Activated T-cell treated with anti-CD3 and anti-CD28 coated beads for 24 hours (primary cell): ENCODE results near the gene OPCML.

Experiments
- DNase-seq: peaks from one replicate; pipeline ENCODE4 v3.0.0-alpha.2; 2020; ENCODE audit warnings: low read depth

Gene OPCML

DNA sequence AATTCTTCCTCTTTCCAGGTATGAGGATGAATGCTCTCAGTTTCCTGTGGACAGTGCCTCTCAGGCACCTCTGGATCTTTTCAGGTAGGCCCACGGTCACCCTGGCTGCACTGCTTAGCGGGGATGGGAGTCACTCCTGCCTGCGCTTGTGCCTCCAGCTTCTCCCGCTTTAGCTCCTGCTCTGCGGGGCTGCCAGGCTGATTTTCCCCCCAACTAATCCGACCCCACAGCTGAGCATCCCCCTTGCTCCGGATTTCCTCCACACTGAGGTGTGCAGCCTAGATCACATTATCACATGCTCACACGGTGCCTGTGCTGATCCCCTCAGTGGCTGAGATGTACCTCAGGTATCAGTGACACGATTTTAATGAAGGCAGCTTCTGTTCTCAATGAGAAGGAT lies 879.1 kb downstream of the OPCML start:
- no peak for DNase-seq

DNA sequence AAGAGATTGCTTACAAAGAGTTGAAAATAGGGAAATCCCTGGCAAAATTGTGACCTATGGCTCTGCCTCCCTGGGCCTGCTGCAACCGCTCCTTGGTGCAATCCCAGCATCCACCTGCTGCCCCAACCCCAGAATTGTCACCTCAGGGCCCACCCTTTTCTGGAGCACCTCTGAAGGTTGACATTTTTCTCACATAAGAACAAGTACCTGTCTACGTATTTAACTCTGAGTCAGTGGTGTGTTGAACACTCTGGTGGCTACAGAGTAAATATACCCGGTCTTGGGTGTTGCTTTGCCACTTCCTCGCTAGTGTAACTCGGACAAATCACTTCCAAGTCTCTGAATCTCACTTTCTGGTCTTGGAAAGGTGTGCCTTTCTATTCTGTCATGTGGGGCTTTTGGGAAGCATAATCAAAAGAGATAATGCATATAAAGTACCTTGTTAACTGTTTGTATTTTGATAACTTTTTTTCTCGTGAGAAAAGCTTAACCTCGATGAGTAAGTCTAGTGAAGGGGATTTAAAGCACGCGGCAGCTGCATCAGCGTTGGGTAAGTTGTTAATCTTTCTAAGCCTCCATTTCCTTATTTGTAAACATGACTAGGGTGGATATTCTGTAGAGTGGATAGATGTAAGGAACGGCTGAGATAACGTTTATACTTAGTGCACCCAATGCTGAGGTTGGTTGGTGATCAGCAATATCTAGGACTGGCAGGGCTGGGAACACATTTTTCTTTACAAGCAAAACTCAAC lies 881.2 kb downstream of the OPCML start:
- no peak for DNase-seq

DNA sequence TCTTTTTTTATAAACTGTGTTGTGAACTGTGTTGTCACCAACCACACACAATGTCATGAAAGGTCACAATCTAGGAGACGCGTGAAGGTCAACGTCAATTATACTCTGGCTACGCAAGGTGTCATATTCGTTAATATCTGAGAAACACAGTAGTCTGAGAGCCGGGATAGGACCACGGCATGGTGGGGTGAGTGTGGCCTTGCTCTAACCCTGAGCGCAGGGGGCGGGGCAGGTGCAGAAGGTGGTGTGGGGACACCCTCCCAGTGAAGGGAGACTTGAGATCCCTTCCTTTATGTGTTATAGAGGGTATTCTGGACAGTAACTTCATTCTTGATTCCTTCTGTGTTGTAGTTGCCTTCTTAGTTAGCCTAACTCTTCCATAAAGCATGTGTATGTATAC lies 883.0 kb downstream of the OPCML start:
- no peak for DNase-seq

DNA sequence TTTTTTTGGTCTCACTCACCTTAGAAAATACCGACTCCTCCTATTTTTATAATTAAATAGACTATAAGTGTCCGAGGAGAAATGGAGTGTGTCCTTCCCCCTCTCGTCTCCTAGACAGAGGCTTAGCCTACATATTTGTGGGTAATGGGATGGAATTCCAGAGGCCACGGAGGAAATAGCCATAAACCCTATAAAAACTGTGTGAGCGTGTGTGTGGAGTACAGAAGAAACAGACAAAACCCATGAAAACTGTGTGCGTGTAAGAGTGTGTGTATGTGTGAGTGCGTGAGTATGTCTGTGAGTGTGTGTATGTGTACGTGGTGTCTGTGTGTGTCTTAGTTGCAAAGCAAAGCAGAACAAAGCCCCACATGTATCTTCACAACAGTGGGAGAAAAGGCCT lies 883.5 kb downstream of the OPCML start:
- DNase-seq, result no peak

GRCh38 chr11:132646890-132647289 lies 885.4 kb downstream of the OPCML start:
- no peak for DNase-seq

GRCh38 chr11:132644520-132645239 lies 887.6 kb downstream of the OPCML start:
- no peak for DNase-seq

DNA sequence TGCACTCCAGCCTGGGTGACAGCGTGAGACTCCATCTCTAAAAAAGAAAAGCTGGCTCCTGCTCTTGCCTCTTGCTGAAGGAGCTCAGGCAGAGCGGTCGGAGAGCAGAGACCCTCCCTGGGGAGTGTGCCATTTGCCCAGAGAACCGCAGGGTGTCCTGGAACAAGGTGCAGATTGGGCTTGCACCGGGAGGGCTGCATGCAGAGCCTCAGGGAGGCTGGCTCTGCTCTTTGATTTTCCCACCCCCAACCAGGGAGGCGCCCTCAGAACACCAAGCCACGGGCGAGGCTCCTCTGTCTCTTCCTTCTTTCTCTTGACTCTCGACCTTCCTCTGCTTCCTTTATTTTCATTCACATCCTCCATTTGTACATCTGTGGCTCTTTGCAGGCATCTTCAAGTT lies 889.1 kb downstream of the OPCML start:
- no peak for DNase-seq

DNA sequence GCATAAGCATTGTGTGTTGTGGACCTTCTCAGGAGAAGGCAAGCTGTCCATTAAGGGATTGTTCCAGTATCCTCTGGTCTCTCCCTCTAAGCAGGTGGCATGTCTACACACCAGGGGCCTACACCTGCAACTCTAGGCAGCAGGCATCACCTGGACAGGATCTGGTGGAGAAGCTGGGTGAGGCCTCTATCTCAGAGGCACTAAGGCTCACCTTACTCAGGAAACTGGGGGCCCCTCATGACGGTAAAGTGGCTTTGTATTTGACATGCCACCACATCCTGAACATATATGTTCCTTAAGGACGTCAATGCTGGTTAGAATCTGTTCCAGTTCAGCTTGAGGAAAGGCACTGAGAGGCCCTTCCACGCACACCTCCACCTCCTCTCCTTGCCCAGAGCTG lies 891.3 kb downstream of the OPCML start:
- no peak for DNase-seq

- no peak for DNase-seq
Observed at GRCh38 chr11:132639986-132640385, 892.3 kb downstream of the OPCML start.

DNA sequence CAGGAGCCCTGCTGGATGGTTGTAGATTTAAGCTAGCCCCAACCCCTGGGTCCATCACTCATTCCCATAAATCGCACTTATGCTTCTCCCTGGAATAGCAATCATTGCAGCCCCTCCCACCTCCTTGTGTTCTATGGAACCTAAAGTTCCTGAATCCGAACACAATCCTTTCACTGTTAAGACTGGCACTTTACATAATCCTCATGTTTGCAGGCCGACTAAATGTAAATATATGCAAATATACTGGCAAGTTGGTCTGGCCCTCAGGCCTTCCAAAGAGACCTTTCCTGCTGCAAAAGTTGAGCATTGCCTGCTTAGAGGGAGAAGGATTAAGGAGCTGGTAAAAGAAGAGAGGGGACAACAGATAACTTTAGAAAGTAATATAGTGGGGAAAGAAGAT lies 892.9 kb downstream of the OPCML start:
- no peak for DNase-seq

- no peak for DNase-seq
Observed at GRCh38 chr11:132638423-132638822, 893.9 kb downstream of the OPCML start.

DNA sequence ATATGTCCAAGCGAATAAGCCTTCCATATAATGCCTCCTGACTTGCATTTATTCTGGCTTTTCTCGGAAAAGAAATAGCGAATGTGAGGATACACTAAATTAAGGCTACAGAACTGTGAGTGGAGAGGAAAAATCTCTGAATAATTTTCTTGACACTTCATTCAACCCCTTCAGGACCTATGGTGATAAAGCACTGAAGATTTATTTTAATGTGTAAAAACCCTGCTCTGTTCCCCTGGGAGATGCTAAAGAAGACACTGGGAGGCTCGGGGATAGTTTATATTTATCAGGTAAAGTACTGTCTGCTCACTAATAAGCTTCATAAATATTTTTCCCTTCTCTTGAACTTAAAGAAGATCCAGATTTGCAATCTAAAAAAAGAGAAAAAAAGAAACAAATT lies 895.8 kb downstream of the OPCML start:
- DNase-seq, result no peak

DNA sequence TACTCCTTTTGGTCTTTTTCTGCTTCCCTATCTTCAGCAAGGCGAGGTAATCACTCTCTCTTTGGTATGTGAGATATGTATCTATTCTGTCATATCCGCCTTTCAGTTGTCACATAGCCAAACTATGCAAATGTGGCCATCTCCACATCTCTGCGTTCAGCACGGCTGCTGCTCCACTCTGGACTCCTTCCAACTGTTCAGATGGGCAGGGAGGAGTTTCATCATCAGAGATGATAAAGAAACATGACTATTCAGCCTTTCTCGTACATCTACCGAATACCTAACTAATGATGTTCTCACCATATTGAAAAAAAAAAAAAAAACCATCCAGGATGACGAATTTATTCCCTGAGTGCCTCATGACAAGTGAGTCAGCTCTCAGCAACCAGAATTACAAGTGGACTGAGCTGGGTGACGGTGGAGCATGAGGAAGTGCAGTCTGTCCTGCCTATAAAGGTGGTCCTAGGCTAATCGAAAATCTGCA lies 899.6 kb downstream of the OPCML start:
- DNase-seq, result no peak

GRCh38 chr11:132631989-132632388 lies 900.3 kb downstream of the OPCML start:
- no peak for DNase-seq

- no peak for DNase-seq
Observed at GRCh38 chr11:132627981-132628380, 904.3 kb downstream of the OPCML start.

DNA sequence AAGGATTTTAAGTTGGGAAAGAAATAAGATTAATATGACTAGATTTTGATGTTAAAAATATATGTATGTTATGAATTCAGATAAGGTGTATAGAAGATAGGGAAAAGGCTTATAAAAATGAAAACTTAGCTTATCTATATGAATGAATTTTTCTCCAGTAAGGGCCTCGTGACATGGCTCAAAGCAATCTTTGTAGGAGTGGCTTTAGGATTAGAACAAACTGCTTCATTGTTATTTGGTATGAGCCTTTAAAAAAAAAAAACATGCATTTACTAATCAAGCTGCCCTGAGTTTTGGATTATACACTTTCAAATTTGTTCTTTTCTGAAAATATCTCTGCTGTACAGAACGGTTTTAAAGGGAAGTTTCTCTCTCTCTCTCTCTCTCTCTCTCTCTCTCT lies 905.9 kb downstream of the OPCML start:
- no peak for DNase-seq

DNA sequence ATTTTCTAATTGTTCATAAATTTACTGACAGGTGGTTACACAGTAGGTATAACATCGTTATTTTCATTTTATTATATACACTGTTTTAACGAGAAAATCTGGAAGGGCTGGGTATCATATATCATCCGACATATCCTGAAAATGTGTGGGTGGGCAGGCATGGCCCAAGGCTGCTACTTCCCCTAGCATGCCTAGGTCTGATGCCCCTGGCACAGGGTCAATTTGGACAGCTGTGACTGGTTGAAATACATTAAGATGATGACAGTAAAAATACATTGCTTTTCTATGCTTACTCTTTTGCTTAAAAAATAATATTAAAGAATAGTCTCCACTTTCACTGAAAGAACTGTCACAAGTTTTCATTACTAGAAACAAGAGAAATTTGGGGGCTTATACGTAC lies 908.8 kb downstream of the OPCML start:
- no peak for DNase-seq

GRCh38 chr11:132621976-132622580 lies 910.2 kb downstream of the OPCML start:
- DNase-seq, result no peak

GRCh38 chr11:132620423-132620822 lies 911.9 kb downstream of the OPCML start:
- no peak for DNase-seq

DNA sequence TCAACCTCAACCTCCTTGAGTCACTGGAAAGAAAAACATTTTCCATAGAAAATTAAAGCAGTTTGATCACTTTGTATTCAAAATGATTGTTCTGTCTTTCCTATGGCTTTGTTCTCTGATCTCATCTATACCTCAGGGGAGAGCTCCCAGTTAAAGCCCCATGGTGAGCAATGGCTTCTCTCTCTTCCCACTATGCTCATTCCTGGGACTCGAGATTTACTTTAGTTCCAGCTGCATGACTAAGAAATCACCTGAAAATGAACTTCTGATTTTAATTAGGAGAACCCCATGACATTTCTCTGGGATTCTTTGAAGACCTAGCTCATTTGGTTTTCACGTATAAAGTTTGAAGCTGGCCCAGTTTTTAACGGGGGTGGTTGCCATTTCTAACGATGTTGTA lies 921.5 kb downstream of the OPCML start:
- DNase-seq, result no peak

DNA sequence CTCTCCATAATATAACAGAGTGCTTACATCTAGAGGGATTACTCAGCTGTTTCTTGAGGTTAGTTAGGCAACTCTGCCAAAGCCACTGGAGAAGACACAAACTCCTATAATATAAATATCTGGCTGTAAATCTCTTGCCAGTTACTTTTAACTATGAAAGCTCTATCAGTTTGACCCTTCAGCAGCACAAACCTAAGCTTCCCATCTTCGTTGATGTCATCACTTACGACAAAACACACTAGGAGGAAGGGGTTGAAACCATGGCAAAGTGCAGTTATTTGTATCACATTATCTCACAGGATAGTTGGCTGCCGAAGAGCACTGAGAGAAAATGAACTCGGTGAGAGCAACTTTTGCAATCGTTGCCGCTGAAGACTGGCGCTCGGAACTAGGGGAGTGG lies 922.1 kb downstream of the OPCML start:
- no peak for DNase-seq

DNA sequence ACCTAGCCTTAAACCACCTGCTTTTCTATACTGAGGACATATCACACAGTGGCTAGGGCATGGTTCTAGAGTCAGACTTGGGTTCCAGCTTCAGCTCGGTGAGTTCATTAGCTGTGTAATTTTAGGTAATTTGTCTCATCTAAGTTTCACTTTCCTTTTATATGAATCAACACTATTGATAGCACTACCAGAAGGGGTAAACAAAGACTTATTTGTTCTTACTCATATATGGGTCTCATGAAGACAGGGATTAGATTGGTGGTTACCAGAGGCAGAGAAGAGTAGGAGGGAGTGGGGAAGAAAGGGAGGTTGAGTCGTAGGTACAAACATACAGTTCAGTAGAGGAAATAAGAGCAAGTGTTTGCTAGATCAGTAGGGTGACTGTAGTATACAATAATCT lies 924.7 kb downstream of the OPCML start:
- DNase-seq, result no peak
